GM12892 (cell line): ENCODE results near the gene GRHL1.

ENCODE experiments used
- POLR2A ChIP-seq: IDR thresholded peaks from 2 replicates; pipeline ENCODE4 v1.6.1; 2011; ENCODE audit warnings: low read depth, low read length, control low read depth
- POLR2AphosphoS5 ChIP-seq: IDR thresholded peaks from 2 replicates; pipeline ENCODE4 v1.6.1; 2011; ENCODE audit warnings: low read depth, low read length, control low read depth
- TAF1 ChIP-seq: IDR thresholded peaks from 2 replicates; pipeline ENCODE4 v1.6.1; 2011; ENCODE audit warnings: low read depth, mild to moderate bottlenecking, control low read depth, low read length, borderline replicate concordance

GRCh38 chr2:9984871-9985480, 33.5 kb downstream of the GRHL1 start:
- no peak for TF ChIP-seq POLR2A
- no peak for TF ChIP-seq TAF1
- TF ChIP-seq POLR2AphosphoS5: no peak
